NCI-H748 (cell line): ENCODE measurements around the gene MAS1.
A peak's percentile ranks its signal among the peaks of the same experiment; 100 is the strongest.
"Not testable (repeated sequence)": the region's sequence is repeated elsewhere in the genome, so short reads cannot be mapped to it uniquely, and the experiment has no call there.

Experiments used
- DNase-seq: peaks from one replicate; lab custom pipeline; 2025; ENCODE audit not compliant: unreplicated experiment; lab: John Stamatoyannopoulos, UW

Gene MAS1

GRCh38 chr6:159915397-159915796, 24.6 kb downstream of the MAS1 start:
- no peak for DNase-seq

GRCh38 chr6:159916237-159916636, 25.4 kb downstream of the MAS1 start:
- DNase-seq: no peak

- no peak for DNase-seq
Observed at GRCh38 chr6:159916752-159917151, 26.0 kb downstream of the MAS1 start.

- DNase-seq: no peak
Observed at GRCh38 chr6:159919011-159919511, 28.3 kb downstream of the MAS1 start.

GRCh38 chr6:159919800-159920199, 29.0 kb downstream of the MAS1 start:
- DNase-seq: no peak

- not testable (repeated sequence) for DNase-seq
Observed at GRCh38 chr6:159924150-159924549, 33.4 kb downstream of the MAS1 start.

- DNase-seq: no peak
Observed at GRCh38 chr6:159926542-159927203, 35.9 kb downstream of the MAS1 start.

- peak; percentile 54 for DNase-seq
Observed at GRCh38 chr6:159929819-159930218, 39.0 kb downstream of the MAS1 start.

GRCh38 chr6:159931112-159931511, 40.3 kb downstream of the MAS1 start:
- no peak for DNase-seq

- no peak for DNase-seq
Observed at GRCh38 chr6:159931846-159932245, 41.1 kb downstream of the MAS1 start.

GRCh38 chr6:159933077-159933476, 42.3 kb downstream of the MAS1 start:
- no peak for DNase-seq

- no peak for DNase-seq
Observed at GRCh38 chr6:159934181-159934580, 43.4 kb downstream of the MAS1 start.

GRCh38 chr6:159935065-159935464, 44.3 kb downstream of the MAS1 start:
- no peak for DNase-seq

GRCh38 chr6:159935633-159936032, 44.8 kb downstream of the MAS1 start:
- DNase-seq: no peak

GRCh38 chr6:159939591-159940016, 48.8 kb downstream of the MAS1 start:
- DNase-seq: no peak
